GM21515 (cell line): ENCODE measurements around the gene TLCD1.

ENCODE experiments used
- ATAC-seq: cut with Tn5 transposase; IDR thresholded peaks from one replicate; pipeline ENCODE4 v1.9.1; 2021; ENCODE audit not compliant: unreplicated experiment

The TLCD1 gene, protein sequence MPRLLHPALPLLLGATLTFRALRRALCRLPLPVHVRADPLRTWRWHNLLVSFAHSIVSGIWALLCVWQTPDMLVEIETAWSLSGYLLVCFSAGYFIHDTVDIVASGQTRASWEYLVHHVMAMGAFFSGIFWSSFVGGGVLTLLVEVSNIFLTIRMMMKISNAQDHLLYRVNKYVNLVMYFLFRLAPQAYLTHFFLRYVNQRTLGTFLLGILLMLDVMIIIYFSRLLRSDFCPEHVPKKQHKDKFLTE

GRCh38 chr17:28726226-28726626 lies at the start of gene TLCD1:
TSS of gene TLCD1 (minus strand) at chr17:28726233. CDS start at chr17:28726097, 136 bp downstream.
- ATAC-seq: peak; percentile 11

GRCh38 chr17:28774206-28774605 lies 48.2 kb upstream of the TLCD1 start:
- no peak for ATAC-seq

DNA sequence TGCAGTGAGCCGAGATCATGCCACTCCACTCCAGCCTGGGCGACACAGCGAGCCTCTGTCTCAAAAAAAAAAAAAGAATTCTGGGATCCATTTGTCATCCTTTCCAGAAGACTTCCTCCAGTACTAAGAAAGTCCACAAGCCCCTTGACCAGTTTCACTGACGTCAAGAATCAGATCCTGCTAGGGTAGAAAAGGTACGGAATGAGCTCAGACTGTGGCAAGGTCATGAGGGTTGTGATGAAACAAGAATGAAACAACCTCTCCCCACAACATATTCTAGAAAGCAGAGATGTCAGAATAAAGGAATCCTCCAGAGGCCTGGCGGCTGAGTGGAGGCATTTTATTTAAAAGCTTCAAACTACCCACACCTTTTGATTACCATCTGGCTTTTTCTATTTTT lies 47.7 kb upstream of the TLCD1 start:
- no peak for ATAC-seq

- no peak for ATAC-seq
Observed at GRCh38 chr17:28765038-28765437, 39.0 kb upstream of the TLCD1 start.

GRCh38 chr17:28763804-28764266 lies 37.8 kb upstream of the TLCD1 start:
- ATAC-seq: peak; percentile 34

DNA sequence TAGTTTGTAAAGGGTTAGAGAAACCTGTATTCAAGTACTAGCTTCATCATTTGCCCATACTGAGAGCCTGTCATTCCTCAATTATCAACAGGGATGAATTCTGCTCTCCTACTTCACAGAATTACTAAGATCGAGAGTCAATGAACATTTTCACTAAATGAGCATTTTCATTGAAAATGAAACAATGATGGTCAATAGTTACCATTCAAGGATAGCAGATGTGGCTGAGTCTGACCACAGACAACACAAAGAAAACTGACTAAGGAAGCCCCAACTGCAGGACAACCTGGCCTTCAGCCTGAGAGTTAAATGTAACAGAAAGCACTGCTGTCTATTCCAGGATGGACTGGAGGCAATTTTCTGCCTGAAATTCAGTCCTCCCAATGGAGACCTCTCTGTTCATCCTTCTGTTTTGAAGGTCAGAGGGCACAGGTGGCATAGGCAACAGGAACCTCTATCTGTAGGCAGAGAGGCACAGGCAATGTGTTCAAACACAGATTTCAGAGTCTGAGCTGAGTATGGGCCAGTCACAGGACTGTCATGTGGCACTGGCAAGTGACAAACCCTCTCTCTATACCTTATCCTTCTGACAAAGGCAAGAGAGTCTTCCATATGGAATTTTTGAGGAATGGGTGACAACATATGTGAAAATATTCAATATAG lies 37.2 kb upstream of the TLCD1 start:
- ATAC-seq: peak; percentile 66

- no peak for ATAC-seq
Observed at GRCh38 chr17:28760601-28761562, 34.8 kb upstream of the TLCD1 start.

DNA sequence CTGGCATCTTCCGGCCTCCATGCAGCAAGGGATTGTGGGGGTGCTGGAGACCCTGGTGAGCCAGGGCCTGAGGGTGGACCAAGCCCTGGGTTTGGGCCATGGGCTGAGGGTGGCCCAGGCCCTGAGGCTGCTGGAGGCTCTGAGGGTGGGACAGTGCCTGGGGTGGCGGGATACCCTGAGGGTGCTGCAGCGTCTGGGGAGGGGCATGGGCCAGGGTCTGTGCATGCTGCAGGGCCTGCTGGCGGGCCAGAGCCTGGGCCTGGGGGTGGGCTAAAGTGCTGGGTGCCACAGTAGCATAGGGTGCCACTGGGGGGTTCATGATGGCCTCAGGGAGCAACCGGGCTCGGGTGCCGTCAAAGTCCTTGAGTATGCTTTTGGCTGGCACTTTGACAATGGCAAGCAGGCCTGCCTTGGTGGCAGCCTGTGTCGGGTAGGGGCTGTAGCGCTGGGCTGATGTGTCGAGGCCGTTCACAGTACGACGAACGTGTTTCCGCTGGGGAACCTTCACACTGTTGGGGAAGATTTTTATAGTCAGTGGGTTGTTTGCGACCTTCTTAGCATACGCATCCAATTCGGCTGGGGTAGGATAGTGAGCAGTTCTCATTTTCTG lies 33.3 kb upstream of the TLCD1 start:
- no peak for ATAC-seq

- no peak for ATAC-seq
Observed at GRCh38 chr17:28758411-28759121, 32.5 kb upstream of the TLCD1 start.

DNA sequence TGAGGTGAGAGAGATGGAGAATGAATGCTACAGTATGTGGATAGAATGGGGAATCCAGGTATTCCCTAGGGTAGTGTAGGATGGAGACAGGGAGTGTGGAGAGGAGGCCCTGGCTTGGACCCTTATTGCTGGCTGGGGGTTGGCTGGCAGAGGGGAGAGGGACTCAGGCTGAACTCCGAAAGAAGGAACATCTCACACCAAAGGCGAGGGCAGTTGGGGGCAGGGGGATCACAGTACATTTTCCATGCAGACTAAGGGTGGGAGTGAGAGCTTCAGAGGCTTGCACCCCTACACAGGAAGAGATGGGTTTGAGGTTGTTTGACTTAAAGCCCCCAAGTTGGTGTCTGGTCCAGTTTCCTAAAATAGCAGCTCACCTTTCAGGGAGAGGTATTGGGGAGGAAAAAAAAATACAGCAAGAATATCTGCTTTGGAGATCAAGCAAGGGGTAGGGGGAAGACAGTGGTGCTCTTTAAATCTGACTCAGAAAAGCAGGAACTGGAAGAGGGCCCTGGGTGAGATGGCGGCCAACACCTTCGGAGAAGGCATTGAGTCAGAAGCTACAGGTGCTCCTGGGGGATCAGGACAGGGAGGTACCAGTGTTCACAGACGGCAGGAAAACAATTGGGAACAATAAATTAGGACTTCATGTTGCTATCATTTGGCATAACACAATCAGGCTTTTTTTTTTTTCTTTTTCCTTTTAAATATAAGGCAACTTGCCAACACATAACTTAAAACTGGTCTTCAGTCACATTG lies 30.2 kb upstream of the TLCD1 start:
- ATAC-seq: no peak

GRCh38 chr17:28755486-28755885 lies 29.5 kb upstream of the TLCD1 start:
- no peak for ATAC-seq

DNA sequence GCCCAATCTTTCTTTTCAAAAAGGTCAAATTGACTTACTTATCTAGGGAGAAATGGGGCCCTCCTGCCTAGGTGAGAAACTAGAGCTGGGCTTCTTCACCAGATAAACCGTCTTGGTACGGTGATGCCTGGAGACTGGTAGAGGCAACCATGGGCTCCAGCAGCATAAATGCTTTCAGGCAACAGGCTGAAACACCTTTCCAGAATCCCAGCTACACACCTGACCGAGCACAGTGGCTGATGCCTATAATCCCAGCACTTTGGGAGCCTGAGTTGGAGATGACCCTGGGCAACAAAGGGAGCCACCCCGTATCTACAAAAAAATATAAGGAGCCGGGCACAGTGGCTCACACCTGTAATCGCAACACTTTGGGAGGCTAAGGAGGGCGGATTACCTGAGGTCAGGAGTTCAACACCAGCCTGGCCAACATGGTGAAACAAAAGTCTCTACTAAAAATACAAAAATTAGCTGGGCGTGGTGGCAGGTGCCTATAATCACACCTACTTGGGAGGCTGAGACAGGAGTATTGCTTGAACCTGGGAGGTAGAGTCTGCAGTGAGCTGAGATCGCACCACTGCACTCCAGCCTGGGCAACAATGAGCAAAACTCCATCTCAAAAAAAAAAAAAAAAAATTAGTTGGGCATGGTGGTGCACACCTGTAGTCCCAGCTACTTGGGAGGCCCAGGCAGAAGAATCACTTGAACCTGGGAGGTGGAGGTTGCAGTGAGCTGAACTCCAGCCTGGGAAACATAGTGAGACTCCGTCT lies 25.8 kb upstream of the TLCD1 start:
- no peak for ATAC-seq

- ATAC-seq: peak; percentile 68
Observed at GRCh38 chr17:28750178-28751047, 24.4 kb upstream of the TLCD1 start.

GRCh38 chr17:28749516-28750177 lies 23.6 kb upstream of the TLCD1 start:
- ATAC-seq: no peak

DNA sequence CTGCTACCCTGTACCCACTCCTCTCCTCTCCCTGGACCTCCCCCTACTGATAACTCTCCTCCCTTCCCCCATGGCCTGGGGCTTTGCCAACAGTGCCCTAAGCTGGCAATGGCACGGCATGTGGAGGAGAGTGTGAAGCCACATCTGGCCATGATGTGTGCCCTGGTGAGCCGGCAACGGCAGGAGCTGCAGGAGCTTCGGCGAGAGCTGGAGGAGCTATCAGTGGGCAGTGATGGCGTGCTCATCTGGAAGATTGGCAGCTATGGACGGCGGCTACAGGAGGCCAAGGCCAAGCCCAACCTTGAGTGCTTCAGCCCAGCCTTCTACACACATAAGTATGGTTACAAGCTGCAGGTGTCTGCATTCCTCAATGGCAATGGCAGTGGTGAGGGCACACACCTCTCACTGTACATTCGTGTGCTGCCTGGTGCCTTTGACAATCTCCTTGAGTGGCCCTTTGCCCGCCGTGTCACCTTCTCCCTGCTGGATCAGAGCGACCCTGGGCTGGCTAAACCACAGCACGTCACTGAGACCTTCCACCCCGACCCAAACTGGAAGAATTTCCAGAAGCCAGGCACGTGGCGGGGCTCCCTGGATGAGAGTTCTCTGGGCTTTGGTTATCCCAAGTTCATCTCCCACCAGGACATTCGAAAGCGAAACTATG lies 23.0 kb upstream of the TLCD1 start:
- ATAC-seq: no peak

DNA sequence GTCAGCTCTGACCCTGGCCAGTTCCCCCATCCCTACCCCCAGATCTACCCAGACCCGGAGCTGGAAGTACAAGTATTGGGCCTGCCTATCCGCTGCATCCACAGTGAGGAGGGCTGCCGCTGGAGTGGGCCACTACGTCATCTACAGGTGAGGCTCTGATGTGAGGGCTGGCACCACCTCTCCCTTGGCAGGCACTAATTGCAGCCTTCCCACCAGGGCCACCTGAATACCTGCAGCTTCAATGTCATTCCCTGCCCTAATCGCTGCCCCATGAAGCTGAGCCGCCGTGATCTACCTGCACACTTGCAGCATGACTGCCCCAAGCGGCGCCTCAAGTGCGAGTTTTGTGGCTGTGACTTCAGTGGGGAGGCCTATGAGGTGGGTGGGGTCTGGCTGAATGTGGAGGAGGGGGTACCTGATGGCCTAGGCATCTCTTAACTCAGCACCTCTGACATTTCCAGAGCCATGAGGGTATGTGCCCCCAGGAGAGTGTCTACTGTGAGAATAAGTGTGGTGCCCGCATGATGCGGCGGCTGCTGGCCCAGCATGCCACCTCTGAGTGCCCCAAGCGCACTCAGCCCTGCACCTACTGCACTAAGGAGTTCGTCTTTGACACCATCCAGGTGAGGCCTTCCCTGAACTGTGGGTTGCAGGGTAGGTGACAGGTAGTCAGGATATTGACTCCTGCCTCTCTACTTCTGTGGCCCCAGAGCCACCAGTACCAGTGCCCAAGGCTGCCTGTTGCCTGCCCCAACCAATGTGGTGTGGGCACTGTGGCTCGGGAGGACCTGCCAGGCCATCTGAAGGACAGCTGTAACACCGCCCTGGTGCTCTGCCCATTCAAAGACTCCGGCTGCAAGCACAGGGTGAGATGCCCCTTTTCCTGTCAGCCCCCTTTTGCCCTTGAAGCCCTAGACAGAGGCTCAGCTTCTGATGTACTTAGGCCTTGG lies 22.0 kb upstream of the TLCD1 start:
- ATAC-seq: no peak
